Measurements from ENCODE around the gene TNPO2.

- TF ChIP-seq CTCF (IDR thresholded peaks at IDR 0.05; ENCODE audit: borderline replicate concordance, extremely low read depth, low read length, poor library complexity, severe bottlenecking) (no peak), EZH2 (IDR thresholded peaks at IDR 0.05; ENCODE audit: borderline replicate concordance, low read depth, low read length, severe bottlenecking) (no peak)
These were observed 26.3 kb upstream of the TNPO2 start for GRCh38 chr19:12749938-12750521.

All from DND-41 (cell line).